GM12801 (cell line): ENCODE data around the gene ST3GAL4.

Source experiments
- CTCF ChIP-seq: IDR thresholded peaks from one replicate; pipeline ENCODE4 v1.5.1; 2011; ENCODE audit warnings: control low read depth; ENCODE audit not compliant: insufficient read length; ENCODE audit errors: extremely low read depth

Gene ST3GAL4

GRCh38 chr11:126432525-126432924 is 77.0 kb downstream of the ST3GAL4 start:
- no peak for TF ChIP-seq CTCF

DNA sequence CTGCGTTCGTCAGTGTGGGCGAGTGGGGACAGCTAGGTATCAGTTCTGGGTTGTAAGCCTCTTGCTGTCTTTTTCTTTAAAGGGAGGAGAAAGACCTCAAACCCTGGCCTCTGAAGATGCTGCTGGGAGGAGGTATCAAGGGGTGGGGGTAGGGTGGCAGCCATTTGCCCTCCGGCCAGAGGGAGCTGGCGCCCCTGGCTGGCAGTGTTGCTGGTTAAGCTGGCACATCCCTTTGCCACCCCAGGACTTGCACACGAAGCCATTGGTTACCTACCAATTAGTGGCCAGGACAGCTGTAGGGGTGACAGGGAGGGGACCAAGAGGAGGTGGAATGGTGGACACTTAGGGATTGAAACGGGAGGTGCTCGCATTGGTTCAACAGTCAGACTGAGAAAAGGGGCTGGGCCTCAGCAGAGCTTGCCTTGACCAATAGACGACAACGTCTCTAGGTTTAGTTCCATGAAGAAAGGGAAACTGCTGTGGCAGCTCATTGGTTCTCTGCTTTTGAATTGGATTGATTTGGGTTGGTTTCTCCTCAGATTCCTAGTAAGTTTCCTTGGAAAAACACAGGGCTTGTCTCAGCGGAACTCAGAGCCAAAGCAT is 77.9 kb downstream of the ST3GAL4 start:
- TF ChIP-seq CTCF, result no peak

DNA sequence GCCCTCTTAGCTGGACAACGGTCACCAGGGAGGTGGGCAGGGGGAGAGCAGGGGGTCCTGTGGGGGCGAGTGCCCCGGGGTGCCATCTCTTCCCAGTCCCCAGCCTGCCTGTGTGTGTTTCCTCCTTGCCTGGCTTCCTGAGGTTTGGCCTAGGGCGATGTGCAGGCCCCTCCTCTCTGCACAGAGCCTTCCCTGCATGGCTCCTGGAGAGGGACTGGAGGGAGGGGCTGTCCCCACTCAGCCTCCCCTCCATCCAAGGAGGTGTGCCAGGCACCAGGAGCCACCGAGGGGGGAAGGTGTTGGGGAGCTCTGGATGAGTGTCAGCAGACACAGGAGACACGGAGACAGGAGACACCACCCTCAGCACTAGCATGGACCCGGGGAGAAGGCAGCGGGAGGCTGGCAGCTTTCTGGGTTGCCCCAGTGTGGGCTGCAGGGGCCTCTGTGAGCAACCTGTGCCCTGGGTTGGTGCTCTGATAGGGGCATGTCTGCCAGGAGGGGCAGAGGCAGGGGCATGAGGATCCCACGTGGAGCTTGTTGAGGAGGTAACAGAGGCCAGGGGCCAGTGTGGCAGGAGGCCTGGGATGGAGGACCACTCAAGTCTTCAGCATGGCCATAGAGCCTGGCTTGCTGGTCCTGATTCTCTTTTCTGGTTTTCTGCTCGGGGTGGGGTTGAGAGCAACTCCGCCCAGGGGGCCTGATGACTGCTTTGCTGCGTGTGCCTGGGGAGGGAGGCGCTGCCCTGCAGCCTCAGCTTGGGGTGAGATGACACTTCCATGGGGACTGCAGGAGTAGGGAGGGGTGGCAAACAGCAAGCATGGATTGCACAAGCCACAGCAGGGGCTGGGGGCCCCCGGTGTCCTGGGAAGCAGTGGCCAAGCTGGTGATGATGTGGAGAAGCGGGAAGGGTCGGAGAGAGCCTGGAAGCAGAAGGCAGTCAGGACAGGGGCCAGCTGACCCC is 78.8 kb downstream of the ST3GAL4 start:
- no peak for TF ChIP-seq CTCF

DNA sequence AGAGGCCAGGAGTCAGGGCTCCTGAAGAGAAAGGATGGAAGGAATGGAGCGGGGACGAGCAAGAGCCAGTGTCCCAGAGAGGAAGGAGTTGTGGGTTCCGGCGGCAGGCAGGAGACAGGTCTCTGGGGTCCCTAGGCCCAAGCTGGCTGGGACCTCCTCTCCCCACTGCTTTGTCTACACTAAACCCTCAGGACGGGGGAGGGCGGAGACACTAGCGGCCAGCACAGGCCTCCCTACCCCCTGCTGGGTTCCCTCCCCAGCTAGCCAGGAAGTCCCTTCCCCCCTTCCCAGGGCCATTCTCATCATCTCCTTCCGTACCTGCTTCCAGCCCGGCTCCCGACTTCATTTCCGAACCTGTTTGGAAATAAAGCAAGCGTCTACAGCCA is 79.5 kb downstream of the ST3GAL4 start:
- TF ChIP-seq CTCF, result no peak

- TF ChIP-seq CTCF, result no peak
Measured at GRCh38 chr11:126436209-126436755, 80.8 kb downstream of the ST3GAL4 start.

DNA sequence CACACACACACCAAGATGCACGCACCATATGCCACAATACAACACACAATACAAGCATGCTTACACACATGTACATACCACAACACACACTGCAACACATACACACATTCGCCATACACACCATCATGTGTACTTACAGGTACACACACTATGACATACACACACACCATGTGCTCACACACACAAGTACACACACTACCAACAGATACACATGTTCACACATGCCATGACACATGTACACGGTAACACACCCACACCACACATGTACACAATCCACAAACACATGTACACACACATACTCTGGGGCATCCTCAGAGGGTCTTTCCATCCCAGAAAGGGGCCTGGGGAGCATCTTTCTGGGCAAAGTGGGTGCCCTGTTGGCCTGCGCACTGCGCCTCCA is 82.2 kb downstream of the ST3GAL4 start:
- no peak for TF ChIP-seq CTCF

DNA sequence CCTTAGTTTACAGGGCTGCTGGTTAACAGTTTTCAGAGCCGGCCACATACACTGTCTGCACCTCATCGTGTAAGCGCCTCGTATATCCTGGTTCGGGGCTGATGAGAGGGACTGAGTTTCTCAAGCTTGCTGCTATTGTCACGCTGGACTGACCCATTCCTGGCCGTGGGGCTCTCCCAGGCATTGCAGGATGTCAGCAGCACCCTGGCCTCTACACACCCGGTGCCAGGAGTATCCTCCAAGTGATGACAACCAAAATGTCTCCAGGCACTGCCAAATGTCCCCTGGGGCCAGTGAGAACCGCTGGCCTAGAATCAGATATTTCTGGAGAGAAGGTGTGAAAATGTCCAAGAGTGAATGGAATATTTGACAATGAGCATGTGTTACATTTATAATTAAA is 82.8 kb downstream of the ST3GAL4 start:
- no peak for TF ChIP-seq CTCF
